Sigmoid colon (tissue), 3 donors: ENCODE results near the gene SKOR1.

Experiments
- POLR2A ChIP-seq, 2 donors: fragments of 450-650 bp; IDR thresholded peaks; one replicate each; pipeline ENCODE4 v1.6.1; 2016; ENCODE audit warnings: antibody characterized with exemption in 2 of 2, mild to moderate bottlenecking in 2 of 2, moderate library complexity in 2 of 2
- TF ChIP-seq, protein P1 (sequence below), 4 experiments: fragments of 450-650 bp in 3 of 4; fragments of 200-600 bp in 1 of 4; IDR thresholded peaks; one replicate each; pipeline ENCODE4 v1.5.1; 2016 to 2019; ENCODE audit warnings: antibody characterized with exemption in 4 of 4, mild to moderate bottlenecking in 3 of 4, moderate library complexity in 2 of 4

DNA sequence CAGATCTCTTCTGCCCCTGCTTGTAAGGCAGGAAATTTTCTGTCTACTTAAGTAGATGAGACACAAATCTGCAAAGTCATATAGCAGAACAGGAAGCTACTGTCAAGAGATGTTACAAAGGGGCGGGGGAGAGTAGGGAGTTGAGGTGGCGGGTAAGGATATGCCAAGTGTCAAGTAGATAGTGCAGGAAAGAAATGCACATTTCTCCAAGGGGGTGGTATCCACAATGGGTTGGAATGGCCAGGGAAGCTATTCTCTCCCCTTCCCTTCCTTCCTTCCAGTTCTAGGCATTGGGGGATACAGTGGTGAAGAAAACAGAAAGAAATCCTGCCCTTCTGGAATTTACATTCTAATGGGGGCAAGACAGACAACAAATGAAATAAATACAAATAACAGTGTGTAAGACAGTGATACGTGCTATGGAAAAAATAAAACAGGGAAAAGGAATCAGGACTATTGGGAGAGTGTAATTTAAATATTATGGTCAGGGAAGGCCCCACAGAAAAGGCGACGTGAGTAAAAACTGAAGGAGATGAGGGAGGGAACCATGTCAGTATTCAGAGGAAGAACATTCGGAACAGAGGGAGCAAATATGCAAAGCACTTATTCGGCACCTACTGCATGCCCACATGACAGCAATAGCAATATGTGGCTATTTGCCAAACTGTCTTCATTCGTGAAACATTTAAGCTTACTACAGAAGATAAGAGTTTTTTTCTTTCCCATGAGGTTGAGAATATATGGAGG lies 57.4 kb downstream of the SKOR1 start:
- TF ChIP-seq, protein P1, sequence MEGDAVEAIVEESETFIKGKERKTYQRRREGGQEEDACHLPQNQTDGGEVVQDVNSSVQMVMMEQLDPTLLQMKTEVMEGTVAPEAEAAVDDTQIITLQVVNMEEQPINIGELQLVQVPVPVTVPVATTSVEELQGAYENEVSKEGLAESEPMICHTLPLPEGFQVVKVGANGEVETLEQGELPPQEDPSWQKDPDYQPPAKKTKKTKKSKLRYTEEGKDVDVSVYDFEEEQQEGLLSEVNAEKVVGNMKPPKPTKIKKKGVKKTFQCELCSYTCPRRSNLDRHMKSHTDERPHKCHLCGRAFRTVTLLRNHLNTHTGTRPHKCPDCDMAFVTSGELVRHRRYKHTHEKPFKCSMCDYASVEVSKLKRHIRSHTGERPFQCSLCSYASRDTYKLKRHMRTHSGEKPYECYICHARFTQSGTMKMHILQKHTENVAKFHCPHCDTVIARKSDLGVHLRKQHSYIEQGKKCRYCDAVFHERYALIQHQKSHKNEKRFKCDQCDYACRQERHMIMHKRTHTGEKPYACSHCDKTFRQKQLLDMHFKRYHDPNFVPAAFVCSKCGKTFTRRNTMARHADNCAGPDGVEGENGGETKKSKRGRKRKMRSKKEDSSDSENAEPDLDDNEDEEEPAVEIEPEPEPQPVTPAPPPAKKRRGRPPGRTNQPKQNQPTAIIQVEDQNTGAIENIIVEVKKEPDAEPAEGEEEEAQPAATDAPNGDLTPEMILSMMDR (IDR thresholded peaks at IDR 0.05), result no peak
- no peak for TF ChIP-seq POLR2A (IDR thresholded peaks at IDR 0.05)
